ENCODE measurements around the gene KCTD11. TPM values are rescaled to one million over a fixed set of nuclear protein-coding genes. Genes with fewer than 3 reads are reported as not detected.

KCTD11 gene
- total and polyA plus RNA-seq, 4 experiments from 2014 or later: 0.33 to 4.3 (median 2.7) TPM

- H3K4me3 ChIP-seq (ENCODE audit: low read length in 2 of 2): no peak overlapping the region
- peaks cover 32 to 56% of the 10 kb centered on the region in 2 donors for H3K36me3 Mint-ChIP-seq
- H3K27ac ChIP-seq (ENCODE audit: low read depth, low read length): no peak overlapping the region
- H3K9me3 ChIP-seq (ENCODE audit: control insufficient read depth in 1 of 2, low read length in 2 of 2): no peaks in the 10 kb centered on the region
- no peak for DNase-seq
- ChIA-PET POLR2A (ENCODE audit: partially characterized antibody) (interaction anchor here (4.3 to 7.0 kb wide), 4 partner anchors 8 to 44 kb away, joined by 22 to 146 read pairs (median 45); partner anchors contain the start of gene NEURL4), CTCF (ENCODE audit: partially characterized antibody) (interaction anchor here (1.1 to 5.8 kb wide), 4 partner anchors 10 to 125 kb away, joined by 3 to 58 read pairs (median 4); no protein-coding TSS in a partner anchor)
- intact Hi-C loops (cut with micrococcal nuclease): no loop called here
- peaks cover 49% of the 10 kb centered on the region for H3K36me3 ChIP-seq (ENCODE audit: insufficient read depth, low read length)
- H3K4me3 Mint-ChIP-seq: peak overlapping the region in 1 of 8 donors; percentile 33
- H3K9me3 Mint-ChIP-seq: peaks cover 0 to 2% (median 0%) of the 10 kb centered on the region in 8 donors
- no peaks in the 10 kb centered on the region for H3K27me3 Mint-ChIP-seq
- H3K4me1 Mint-ChIP-seq: peaks cover 29 to 51% (median 41%) of the 10 kb centered on the region in 4 donors
- H3K27me3 ChIP-seq (ENCODE audit: insufficient read depth, low read length): no peaks in the 10 kb centered on the region
- peaks cover 52% of the 10 kb centered on the region for H3K4me1 ChIP-seq (ENCODE audit: insufficient read depth, low read length)
- peak overlapping the region in 3 of 7 donors; percentile 48 to 83 (median 76) for H3K27ac Mint-ChIP-seq
Observed at GRCh38 chr17:7340179-7340578, 11.8 kb upstream of the KCTD11 start.

GRCh38 chr17:7341842-7342241 is 10.1 kb upstream of the KCTD11 start:
- H3K4me1 Mint-ChIP-seq: peaks cover 21 to 46% (median 33%) of the 10 kb centered on the region in 4 donors
- no peak overlapping the region for H3K27ac ChIP-seq (ENCODE audit: low read depth, low read length)
- no peak overlapping the region for H3K4me3 ChIP-seq (ENCODE audit: low read length in 2 of 2)
- no peak for DNase-seq
- intact Hi-C loops (cut with micrococcal nuclease): no loop called here
- ChIA-PET POLR2A (ENCODE audit: partially characterized antibody) (interaction anchor here (0.7 to 4.3 kb wide), 5 partner anchors 8 to 26 kb away, joined by 3 to 29 read pairs (median 4); partner anchors contain the start of gene NEURL4), CTCF (ENCODE audit: partially characterized antibody) (interaction anchor here (1.0 to 3.9 kb wide), 5 partner anchors 8 to 219 kb away, joined by 3 to 12 read pairs (median 3); partner anchors contain the start of gene TMEM95)
- H3K9me3 ChIP-seq (ENCODE audit: control insufficient read depth in 1 of 2, low read length in 2 of 2): no peaks in the 10 kb centered on the region
- H3K27ac Mint-ChIP-seq: peak overlapping the region in 4 of 7 donors; percentile 57 to 95 (median 76)
- H3K9me3 Mint-ChIP-seq: peaks cover 0 to 2% (median 0%) of the 10 kb centered on the region in 8 donors
- no peak overlapping the region for H3K4me3 Mint-ChIP-seq
- H3K36me3 ChIP-seq (ENCODE audit: insufficient read depth, low read length): peaks cover 64% of the 10 kb centered on the region
- H3K27me3 ChIP-seq (ENCODE audit: insufficient read depth, low read length): no peaks in the 10 kb centered on the region
- H3K36me3 Mint-ChIP-seq: peaks cover 38 to 64% of the 10 kb centered on the region in 2 donors
- H3K4me1 ChIP-seq (ENCODE audit: insufficient read depth, low read length): peaks cover 39% of the 10 kb centered on the region
- no peaks in the 10 kb centered on the region for H3K27me3 Mint-ChIP-seq

GRCh38 chr17:7343250-7343649 is 8.7 kb upstream of the KCTD11 start:
- Mint-ChIP-seq H3K4me3 (no peak overlapping the region), H3K27me3 (no peaks in the 10 kb centered on the region), H3K4me1 (peaks cover 14 to 42% (median 22%) of the 10 kb centered on the region in 4 donors), H3K9me3 (peaks cover 0 to 2% (median 0%) of the 10 kb centered on the region in 8 donors), H3K27ac (peak overlapping the region in 2 of 7 donors; percentile 29 to 82), H3K36me3 (peaks cover 34 to 64% of the 10 kb centered on the region in 2 donors)
- Histone ChIP-seq H3K4me1 (ENCODE audit: insufficient read depth, low read length) (peaks cover 26% of the 10 kb centered on the region), H3K27ac (ENCODE audit: low read depth, low read length) (no peak overlapping the region), H3K4me3 (ENCODE audit: low read length in 2 of 2) (no peak overlapping the region), H3K36me3 (ENCODE audit: insufficient read depth, low read length) (peaks cover 78% of the 10 kb centered on the region), H3K9me3 (ENCODE audit: control insufficient read depth in 1 of 2, low read length in 2 of 2) (no peaks in the 10 kb centered on the region), H3K27me3 (ENCODE audit: insufficient read depth, low read length) (no peaks in the 10 kb centered on the region)
- POLR2A ChIA-PET (ENCODE audit: partially characterized antibody): interaction anchor here (0.9 to 3.6 kb wide), 3 partner anchors 11 to 307 kb away, joined by 3 to 22 read pairs (median 4); partner anchors contain the start of genes NEURL4 and SLC16A13
- CTCF ChIA-PET (ENCODE audit: partially characterized antibody): interaction anchor here (1.2 to 3.9 kb wide), 5 partner anchors 13 to 33 kb away, joined by 3 to 31 read pairs (median 6); partner anchors contain the start of gene NEURL4
- intact Hi-C loops (cut with micrococcal nuclease): no loop called here
- no peak for DNase-seq

- peaks cover 20 to 63% of the 10 kb centered on the region in 2 donors for H3K36me3 Mint-ChIP-seq
- peaks cover 0 to 2% (median 0%) of the 10 kb centered on the region in 8 donors for H3K9me3 Mint-ChIP-seq
- no peaks in the 10 kb centered on the region for H3K27me3 Mint-ChIP-seq
- H3K4me1 ChIP-seq (ENCODE audit: insufficient read depth, low read length): peaks cover 22% of the 10 kb centered on the region
- ChIA-PET CTCF (ENCODE audit: partially characterized antibody) (interaction anchor here (3.0 to 4.7 kb wide), 4 partner anchors 11 to 22 kb away, joined by 15 to 39 read pairs (median 31); partner anchors contain the start of genes ACAP1 and NEURL4), POLR2A (ENCODE audit: partially characterized antibody) (interaction anchor here (1.1 to 8.0 kb wide), 4 partner anchors 10 to 67 kb away, joined by 4 to 146 read pairs (median 39); partner anchors contain the start of genes ACAP1 and NEURL4)
- peaks cover 70% of the 10 kb centered on the region for H3K36me3 ChIP-seq (ENCODE audit: insufficient read depth, low read length)
- H3K27ac ChIP-seq (ENCODE audit: low read depth, low read length): no peak overlapping the region
- DNase-seq: peak in 1 of 5 donors; percentile 35
- peaks cover 15 to 42% (median 27%) of the 10 kb centered on the region in 4 donors for H3K4me1 Mint-ChIP-seq
- peak overlapping the region in 1 of 7 donors; percentile 40 for H3K27ac Mint-ChIP-seq
- H3K4me3 Mint-ChIP-seq: no peak overlapping the region
- H3K9me3 ChIP-seq (ENCODE audit: control insufficient read depth in 1 of 2, low read length in 2 of 2): no peaks in the 10 kb centered on the region
- H3K4me3 ChIP-seq (ENCODE audit: low read length in 2 of 2): no peak overlapping the region
- no peaks in the 10 kb centered on the region for H3K27me3 ChIP-seq (ENCODE audit: insufficient read depth, low read length)
- intact Hi-C loops (cut with micrococcal nuclease): loop anchor here (1.0 kb wide), 1 partner anchor 23 kb away; no protein-coding TSS in a partner anchor
Observed at GRCh38 chr17:7346761-7347614, 5.0 kb upstream of the KCTD11 start.

DNA sequence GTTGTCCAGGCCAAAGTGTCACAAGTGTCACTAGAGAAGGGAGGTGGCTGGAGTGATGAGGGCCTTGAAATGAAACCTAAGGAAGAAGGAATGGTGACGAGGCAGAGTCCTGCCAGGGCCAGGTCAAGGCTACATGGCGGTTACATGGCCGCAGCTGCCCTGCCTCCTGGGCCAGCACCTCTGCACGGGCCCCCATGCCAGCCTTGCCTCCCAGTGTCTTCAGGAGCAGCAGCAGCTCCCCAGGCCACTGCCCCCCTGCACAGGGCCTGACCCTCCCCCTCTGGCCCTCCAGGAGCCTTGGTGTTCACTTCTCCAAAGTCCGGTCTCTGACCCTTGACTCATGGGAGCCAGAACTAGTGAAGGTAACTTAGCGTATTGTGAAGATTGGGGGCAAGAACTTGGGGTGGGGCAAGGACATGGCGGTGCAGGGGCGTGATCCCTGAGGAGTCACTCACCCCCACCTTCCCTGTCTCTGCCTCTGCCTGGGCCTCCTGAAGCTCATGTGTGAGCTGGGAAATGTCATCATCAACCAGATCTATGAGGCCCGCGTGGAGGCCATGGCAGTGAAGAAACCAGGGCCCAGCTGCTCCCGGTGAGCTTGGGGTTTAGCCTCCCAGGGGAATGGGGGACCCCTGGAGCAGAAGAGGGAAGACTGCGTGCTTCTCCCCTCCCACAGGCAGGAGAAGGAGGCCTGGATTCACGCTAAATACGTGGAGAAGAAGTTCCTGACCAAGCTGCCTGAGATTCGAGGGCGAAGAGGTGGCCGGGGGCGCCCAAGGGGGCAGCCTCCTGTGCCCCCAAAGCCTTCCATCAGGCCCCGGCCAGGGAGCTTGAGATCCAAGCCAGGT is 4.1 kb upstream of the KCTD11 start:
- Histone ChIP-seq H3K36me3 (ENCODE audit: insufficient read depth, low read length) (peaks cover 64% of the 10 kb centered on the region), H3K9me3 (ENCODE audit: control insufficient read depth in 1 of 2, low read length in 2 of 2) (no peaks in the 10 kb centered on the region), H3K4me3 (ENCODE audit: low read length in 2 of 2) (no peak overlapping the region), H3K27ac (ENCODE audit: low read depth, low read length) (no peak overlapping the region), H3K27me3 (ENCODE audit: insufficient read depth, low read length) (no peaks in the 10 kb centered on the region), H3K4me1 (ENCODE audit: insufficient read depth, low read length) (peaks cover 30% of the 10 kb centered on the region)
- peaks cover 20 to 50% (median 33%) of the 10 kb centered on the region in 4 donors for H3K4me1 Mint-ChIP-seq
- peak overlapping the region in 2 of 7 donors; percentile 70 to 91 for H3K27ac Mint-ChIP-seq
- no peak overlapping the region for H3K4me3 Mint-ChIP-seq
- ChIA-PET POLR2A (ENCODE audit: partially characterized antibody) (interaction anchor here (0.9 to 8.0 kb wide), 9 partner anchors 11 to 209 kb away, joined by 3 to 146 read pairs (median 6); partner anchors contain the start of genes ACAP1, GPS2, NEURL4 and SLC2A4), CTCF (ENCODE audit: partially characterized antibody) (interaction anchor here (1.3 to 4.7 kb wide), 4 partner anchors 10 to 89 kb away, joined by 3 to 58 read pairs (median 35); partner anchors contain the start of gene ACAP1)
- DNase-seq: peak in 1 of 5 donors; percentile 35
- H3K9me3 Mint-ChIP-seq: peaks cover 0 to 2% (median 0%) of the 10 kb centered on the region in 8 donors
- H3K36me3 Mint-ChIP-seq: peaks cover 20 to 57% of the 10 kb centered on the region in 2 donors
- no peaks in the 10 kb centered on the region for H3K27me3 Mint-ChIP-seq
- intact Hi-C loops (cut with micrococcal nuclease): no loop called here

DNA sequence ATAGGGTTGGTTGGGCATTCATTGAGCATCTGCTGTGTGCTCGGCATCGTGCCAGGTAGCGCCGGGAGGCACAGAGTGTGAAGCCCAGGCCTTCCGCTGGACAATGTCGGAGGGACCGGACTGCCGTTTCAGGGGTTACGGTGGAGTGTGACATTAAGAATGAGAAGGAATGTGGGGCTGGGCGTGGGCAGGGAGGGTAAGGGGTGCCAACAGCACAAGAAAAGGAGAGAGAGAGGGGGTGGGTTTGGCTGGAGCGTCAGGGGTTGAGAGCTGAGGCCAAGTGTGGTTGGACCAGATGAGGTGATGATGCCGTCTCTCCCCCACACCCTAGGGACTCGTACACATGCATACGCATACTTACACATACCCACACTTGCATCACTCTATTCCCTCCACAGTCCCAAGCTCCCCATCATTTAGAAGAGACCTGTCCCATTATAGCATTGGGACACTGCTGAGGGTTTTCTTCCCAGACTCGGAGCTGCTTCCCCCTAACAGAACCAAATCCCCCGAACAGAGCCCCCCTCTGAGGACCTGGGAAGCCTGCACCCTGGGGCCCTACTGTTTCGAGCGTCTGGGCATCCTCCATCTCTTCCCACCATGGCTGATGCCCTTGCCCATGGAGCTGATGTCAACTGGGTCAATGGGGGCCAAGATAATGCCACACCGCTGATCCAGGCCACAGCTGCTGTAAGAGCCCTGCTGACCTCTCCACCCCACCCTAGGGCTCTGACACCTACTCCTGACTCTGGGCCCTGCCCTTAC is 3.3 kb upstream of the KCTD11 start:
- Mint-ChIP-seq H3K4me3 (peak overlapping the region in 1 of 8 donors; percentile 24), H3K9me3 (peaks cover 0 to 2% (median 0%) of the 10 kb centered on the region in 8 donors), H3K27me3 (no peaks in the 10 kb centered on the region), H3K27ac (peak overlapping the region in 4 of 7 donors; percentile 80 to 91 (median 82)), H3K36me3 (peaks cover 17 to 53% of the 10 kb centered on the region in 2 donors), H3K4me1 (peaks cover 18 to 56% (median 35%) of the 10 kb centered on the region in 4 donors)
- POLR2A ChIA-PET (ENCODE audit: partially characterized antibody): interaction anchor here (0.6 to 8.0 kb wide), 13 partner anchors 7 to 267 kb away, joined by 3 to 146 read pairs (median 4); partner anchors contain the start of genes ACAP1, FXR2, GPS2 and NEURL4
- no peak for DNase-seq
- CTCF ChIA-PET (ENCODE audit: partially characterized antibody): interaction anchor here (1.2 to 4.7 kb wide), 6 partner anchors 7 to 88 kb away, joined by 3 to 58 read pairs (median 6); partner anchors contain the start of genes ACAP1, GPS2 and SLC2A4
- no peaks in the 10 kb centered on the region for H3K27me3 ChIP-seq (ENCODE audit: insufficient read depth, low read length)
- peaks cover 56% of the 10 kb centered on the region for H3K36me3 ChIP-seq (ENCODE audit: insufficient read depth, low read length)
- H3K4me3 ChIP-seq (ENCODE audit: low read length in 2 of 2): no peak overlapping the region
- intact Hi-C loops (cut with micrococcal nuclease): no loop called here
- peaks cover 30% of the 10 kb centered on the region for H3K4me1 ChIP-seq (ENCODE audit: insufficient read depth, low read length)
- no peak overlapping the region for H3K27ac ChIP-seq (ENCODE audit: low read depth, low read length)
- H3K9me3 ChIP-seq (ENCODE audit: control insufficient read depth in 1 of 2, low read length in 2 of 2): no peaks in the 10 kb centered on the region
